WTC11 (cell line): Measurements from ENCODE around the gene NEB. TPM values are rescaled to one million over a fixed set of nuclear protein-coding genes. Genes with fewer than 3 reads are reported as not detected.
"Not testable (repeated sequence)": the region's sequence is repeated elsewhere in the genome, so short reads cannot be mapped to it uniquely, and the experiment has no call there.

ENCODE experiments used
- ATAC-seq: fragments of 200-7000 bp; cut with Tn5 transposase; 2 replicates; pipeline ENCODE4 v1.10.0; 2021; ENCODE audit warnings: mild to moderate bottlenecking, moderate library complexity
- CTCF ChIA-PET: fragments of 300-600 bp; sonication (Branson Sonifier 250); formaldehyde crosslinking; loops from one replicate; lab custom pipeline; 2021; ENCODE audit warnings: antibody characterized with exemption; lab: Charles Lee
- POLR2A ChIA-PET: fragments of 350-600 bp; sonication (Branson Sonifier 250); formaldehyde crosslinking; loops from one replicate; lab custom pipeline; 2021; ENCODE audit warnings: antibody characterized with exemption; lab: Charles Lee
- DNase-seq: peaks from one replicate; pipeline ENCODE4 v3.0.0; 2021; ENCODE audit warnings: low spot score
- H3K27ac Mint-ChIP-seq: 2 replicates; pipeline ENCODE4 v1.8.0; 2021; ENCODE audit warnings: mixed read lengths
- H3K27me3 Mint-ChIP-seq: 2 replicates; pipeline ENCODE4 v1.8.0; 2021; ENCODE audit warnings: low read depth, mild to moderate bottlenecking, moderate library complexity, mixed read lengths
- H3K36me3 Mint-ChIP-seq: 2 replicates; pipeline ENCODE4 v1.8.0; 2021; ENCODE audit warnings: mixed read lengths
- H3K4me1 Mint-ChIP-seq: 2 replicates; pipeline ENCODE4 v1.8.0; 2022; ENCODE audit warnings: mixed read lengths
- H3K4me3 Mint-ChIP-seq: 2 replicates; pipeline ENCODE4 v1.8.0; 2021; ENCODE audit warnings: mild to moderate bottlenecking, moderate library complexity, mixed read lengths
- H3K9me3 Mint-ChIP-seq: 2 replicates; pipeline ENCODE4 v1.8.0; 2021; ENCODE audit warnings: mixed read lengths
- ATF1 ChIP-seq: sonication (generic); formaldehyde crosslinking; IDR thresholded peaks from 2 replicates; pipeline ENCODE4 v1.8.1; 2023; ENCODE audit warnings: mild to moderate bottlenecking, moderate library complexity, missing genetic modification reagents
- ATF6 ChIP-seq: sonication (generic); formaldehyde crosslinking; IDR thresholded peaks from 2 replicates; pipeline ENCODE4 v1.8.1; 2023; ENCODE audit warnings: mild to moderate bottlenecking, missing genetic modification reagents
- CREM ChIP-seq: sonication (generic); formaldehyde crosslinking; IDR thresholded peaks from 2 replicates; pipeline ENCODE4 v1.8.1; 2022; ENCODE audit warnings: mild to moderate bottlenecking, missing genetic modification reagents, moderate library complexity
- EMX1 ChIP-seq: fragments of 250-450 bp; sonication (Bioruptor Pico); IDR thresholded peaks from 2 replicates; pipeline ENCODE4 v1.8.0; 2021; ENCODE audit warnings: mild to moderate bottlenecking
- ESRRA ChIP-seq: sonication (generic); formaldehyde crosslinking; IDR thresholded peaks from 2 replicates; pipeline ENCODE4 v1.8.1; 2022; ENCODE audit warnings: mild to moderate bottlenecking, missing genetic modification reagents, borderline replicate concordance
- FOXP1 ChIP-seq: sonication (generic); formaldehyde crosslinking; IDR thresholded peaks from 2 replicates; pipeline ENCODE4 v1.8.0; 2022; ENCODE audit warnings: missing genetic modification reagents, mild to moderate bottlenecking, moderate library complexity, borderline replicate concordance
- FOXP4 ChIP-seq: sonication (generic); formaldehyde crosslinking; IDR thresholded peaks from 2 replicates; pipeline ENCODE4 v1.8.0; 2022; ENCODE audit warnings: mild to moderate bottlenecking, missing genetic modification reagents
- GTF2I ChIP-seq: fragments of 250-450 bp; sonication (Bioruptor Pico); conservative IDR thresholded peaks from 2 replicates; pipeline ENCODE4 v1.4.0; 2021; ENCODE audit warnings: mild to moderate bottlenecking
- IRF2 ChIP-seq: sonication (generic); formaldehyde crosslinking; IDR thresholded peaks from 2 replicates; pipeline ENCODE4 v1.8.0; 2022; ENCODE audit warnings: low read depth, missing genetic modification reagents, borderline replicate concordance
- MLX ChIP-seq: sonication (generic); formaldehyde crosslinking; IDR thresholded peaks from 2 replicates; pipeline ENCODE4 v1.8.1; 2023; ENCODE audit warnings: mild to moderate bottlenecking, missing genetic modification reagents, moderate library complexity
- PRDM15 ChIP-seq: sonication (generic); formaldehyde crosslinking; IDR thresholded peaks from 2 replicates; pipeline ENCODE4 v1.8.0; 2022; ENCODE audit warnings: missing genetic modification reagents
- RORB ChIP-seq: fragments of 250-450 bp; sonication (Bioruptor Pico); IDR thresholded peaks from 2 replicates; pipeline ENCODE4 v1.9.0; 2021; ENCODE audit warnings: mild to moderate bottlenecking
- SMAD3 ChIP-seq: sonication (generic); formaldehyde crosslinking; IDR thresholded peaks from 2 replicates; pipeline ENCODE4 v1.8.0; 2022; ENCODE audit warnings: missing genetic modification reagents, mild to moderate bottlenecking, borderline replicate concordance
- TEAD4 ChIP-seq: sonication (generic); formaldehyde crosslinking; IDR thresholded peaks from 2 replicates; pipeline ENCODE4 v1.8.0; 2022; ENCODE audit warnings: mild to moderate bottlenecking, missing genetic modification reagents
- USF2 ChIP-seq: sonication (generic); formaldehyde crosslinking; IDR thresholded peaks from 2 replicates; pipeline ENCODE4 v1.8.1; 2023; ENCODE audit warnings: mild to moderate bottlenecking, missing genetic modification reagents, moderate library complexity
- ZNF317 ChIP-seq: sonication (generic); formaldehyde crosslinking; IDR thresholded peaks from 2 replicates; pipeline ENCODE4 v1.8.1; 2023; ENCODE audit warnings: low read depth, mild to moderate bottlenecking, moderate library complexity, missing genetic modification reagents, borderline replicate concordance
- ZNF416 ChIP-seq: fragments of 250-450 bp; sonication (Bioruptor Pico); IDR thresholded peaks from 2 replicates; pipeline ENCODE4 v1.9.0; 2021; ENCODE audit warnings: mild to moderate bottlenecking, inconsistent platforms
- ZSCAN18 ChIP-seq: fragments of 250-450 bp; sonication (Bioruptor Pico); IDR thresholded peaks from 2 replicates; pipeline ENCODE4 v2.1.2; 2022; ENCODE audit warnings: mild to moderate bottlenecking, moderate library complexity
- total RNA-seq: library from RNA; stranded (reverse); gene quantifications from 3 replicates; pipeline ENCODE4 v1.2.3, GENCODE V29; 2021

The NEB gene
- total RNA-seq, 1 experiment from 2014 or later: 1.9 TPM

GRCh38 chr2:151753540-151753939 lies 19.3 kb upstream of the NEB start:
- CTCF ChIA-PET: no interaction called here
- Mint-ChIP-seq H3K9me3 (no peaks in the 10 kb centered on the region), H3K36me3 (no peaks in the 10 kb centered on the region), H3K4me3 (no peak overlapping the region), H3K27me3 (no peaks in the 10 kb centered on the region), H3K27ac (no peak overlapping the region)
- POLR2A ChIA-PET: no interaction called here
- DNase-seq: no peak
- ATAC-seq: no peak
- no peak for TF ChIP-seq FOXP4 (CRISPR knock-in tag)
- TF ChIP-seq, all 79 proteins: peak for 0
- peaks cover 12% of the 10 kb centered on the region for H3K4me1 Mint-ChIP-seq

- H3K27me3 Mint-ChIP-seq, ATAC-seq, CTCF ChIA-PET, DNase-seq, H3K4me3 Mint-ChIP-seq, H3K36me3 Mint-ChIP-seq, H3K27ac Mint-ChIP-seq, POLR2A ChIA-PET, H3K4me1 Mint-ChIP-seq: not testable (repeated sequence)
- H3K9me3 Mint-ChIP-seq: peaks cover 15% of the 10 kb centered on the region
Observed at GRCh38 chr2:151745261-151745660, 11.0 kb upstream of the NEB start.

- peak; percentile 54 for ATAC-seq
Observed at GRCh38 chr2:151730262-151730975, 3.9 kb downstream of the NEB start.

More at GRCh38 chr2:151730262-151730975, 3.9 kb downstream of the NEB start:
- Mint-ChIP-seq H3K27me3 (no peaks in the 10 kb centered on the region), H3K4me1 (peaks cover 53% of the 10 kb centered on the region), H3K9me3 (no peaks in the 10 kb centered on the region), H3K36me3 (no peaks in the 10 kb centered on the region), H3K4me3 (no peak overlapping the region), H3K27ac (peak overlapping the region; percentile 72)
- no peak for TF ChIP-seq ZNF416 (CRISPR knock-in tag)
- no peak for TF ChIP-seq ATF1 (CRISPR knock-in tag)
- no peak for TF ChIP-seq ZNF317
- TF ChIP-seq EMX1 (CRISPR knock-in tag): no peak
- no peak for TF ChIP-seq ESRRA (CRISPR knock-in tag)
- no peak for TF ChIP-seq USF2 (CRISPR knock-in tag)
- no peak for TF ChIP-seq CREM (CRISPR knock-in tag)
- TF ChIP-seq MLX: no peak
- no peak for TF ChIP-seq TEAD4 (CRISPR knock-in tag)
- no peak for TF ChIP-seq PRDM15 (CRISPR knock-in tag)
- no peak for TF ChIP-seq FOXP1
- no peak for TF ChIP-seq GTF2I (CRISPR knock-in tag)
- no peak for TF ChIP-seq SMAD3 (CRISPR knock-in tag)
- no peak for TF ChIP-seq RORB (CRISPR knock-in tag)
- TF ChIP-seq IRF2: no peak
- no peak for TF ChIP-seq ZSCAN18 (CRISPR knock-in tag)
- TF ChIP-seq ATF6 (CRISPR knock-in tag): no peak
- CTCF ChIA-PET: no interaction called here
- POLR2A ChIA-PET: no interaction called here
- DNase-seq: no peak
